K562 treated with DMSO at 1 percent for 24 hours (cell line): Measurements from ENCODE around the gene MDN1. TPM values are rescaled to one million over a fixed set of nuclear protein-coding genes. Genes with fewer than 3 reads are reported as not detected.

Experiments used
- total RNA-seq: library from RNA; unstranded; fragments of 300-600 nt; gene quantifications from 2 replicates; pipeline ENCODE4 v1.2.3, GENCODE V29; 2022; ENCODE audit warnings: low read depth; ENCODE audit not compliant: insufficient read depth

Gene MDN1
- 7.2 and 7.4 TPM in 2 replicates for total RNA-seq

GRCh38 chr6:89819336-89820130, at the start of gene MDN1:
Gene MDN1 (minus strand): TSS chr6:89819794. CDS start chr6:89819607, 187 bp downstream.

GRCh38 chr6:89829472-89830169, 10.0 kb upstream of the MDN1 start, which contains the start of gene CASP8AP2:
Gene CASP8AP2 (plus strand): TSS chr6:89829880.

GRCh38 chr6:89638320-89639195, 181.0 kb downstream of the MDN1 start, which contains the start of gene LYRM2:
Gene LYRM2 (minus strand): TSS chr6:89638747. CDS start chr6:89638716, 31 bp downstream.

Other genes starting within 250 kb of the MDN1 start
- 16.7 and 19.1 TPM in 2 replicates for gene LYRM2, start 181.0 kb downstream of the MDN1 start, total RNA-seq
- gene CASP8AP2, start 10.1 kb upstream of the MDN1 start, total RNA-seq: 7.7 TPM in 2 replicates
- not detected in 2 replicates for gene GJA10, start 74.7 kb upstream of the MDN1 start, total RNA-seq